Glomerular visceral epithelial cell (primary cell): ENCODE measurements around the gene PALD1.
A peak's percentile ranks its signal among the peaks of the same experiment; 100 is the strongest.
"Not testable (repeated sequence)": the region's sequence is repeated elsewhere in the genome, so short reads cannot be mapped to it uniquely, and the experiment has no call there.

ENCODE experiments used
- DNase-seq: peaks from one replicate; pipeline ENCODE4 v3.0.0-alpha.2; 2016; ENCODE audit errors: extremely low spot score

Gene PALD1

DNA sequence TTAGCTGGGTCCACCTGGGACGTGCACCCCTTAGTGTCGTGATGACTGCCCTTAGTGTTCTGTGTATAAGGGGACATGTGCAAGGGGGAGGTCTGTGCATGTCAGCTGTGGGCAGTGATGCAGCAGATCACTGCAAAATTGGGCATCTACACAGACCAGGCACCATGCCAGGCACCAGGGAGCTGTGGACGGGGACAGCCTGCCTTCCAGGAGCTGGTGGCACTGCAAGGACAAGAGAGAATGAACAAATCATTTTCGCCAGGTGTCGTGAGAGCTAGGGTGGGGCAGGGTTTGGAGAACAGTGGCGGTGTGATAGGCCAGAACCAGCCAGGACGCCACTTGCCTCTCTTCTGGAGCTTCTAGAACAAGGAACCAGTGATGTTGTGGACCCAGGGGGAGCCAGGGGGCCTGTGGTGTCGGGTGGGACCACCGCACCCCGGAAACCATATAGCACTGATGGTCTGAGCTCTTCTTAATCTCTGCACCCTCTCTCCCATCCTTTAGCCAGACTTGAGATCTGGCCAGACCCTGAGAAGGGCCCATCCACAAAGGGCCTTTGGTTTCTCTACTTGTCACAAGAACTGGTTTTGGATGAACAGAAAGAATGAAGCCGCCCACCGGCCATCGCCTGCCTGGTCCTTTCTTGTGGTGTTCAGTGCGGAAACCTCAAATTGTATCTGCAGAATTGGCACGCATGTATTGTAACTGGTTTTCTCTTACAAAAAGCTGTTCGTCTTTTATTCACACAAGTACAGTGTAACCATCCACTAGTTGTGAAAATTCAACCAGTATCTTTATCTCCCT, 93.3 kb downstream of the PALD1 start:
- DNase-seq: no peak

GRCh38 chr10:70573599-70574506, 95.3 kb downstream of the PALD1 start:
- no peak for DNase-seq

DNA sequence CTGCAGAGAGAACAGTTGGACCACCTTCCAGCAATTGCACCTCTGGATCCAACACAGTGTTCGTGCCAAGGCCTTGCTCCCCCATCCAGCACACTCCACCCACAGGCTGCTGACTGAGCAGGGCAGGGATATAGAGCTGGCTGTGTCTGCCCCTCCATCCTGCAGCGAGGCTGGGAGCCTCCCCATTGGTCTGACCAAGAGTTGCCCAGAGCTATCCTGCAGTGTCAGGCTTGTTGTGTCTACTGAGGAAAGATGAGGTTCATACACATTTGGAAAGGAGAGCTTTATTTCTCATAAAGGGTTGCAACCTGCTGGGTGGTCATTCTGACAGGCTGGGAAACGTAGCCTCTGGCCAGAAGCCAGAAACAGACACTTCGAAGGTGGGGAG, 96.9 kb downstream of the PALD1 start:
- DNase-seq: no peak

GRCh38 chr10:70575874-70576802, 97.6 kb downstream of the PALD1 start:
- peak; percentile 84 for DNase-seq

- DNase-seq: peak; percentile 27
These were observed 98.4 kb downstream of the PALD1 start for GRCh38 chr10:70576803-70577517.

- DNase-seq: peak; percentile 94
These were observed 99.9 kb downstream of the PALD1 start for GRCh38 chr10:70578371-70578947.

- peak; percentile 25 for DNase-seq
These were observed 100.9 kb downstream of the PALD1 start for GRCh38 chr10:70579234-70580002.

- not testable (repeated sequence) for DNase-seq
These were observed 102.6 kb downstream of the PALD1 start for GRCh38 chr10:70581176-70581575.

DNA sequence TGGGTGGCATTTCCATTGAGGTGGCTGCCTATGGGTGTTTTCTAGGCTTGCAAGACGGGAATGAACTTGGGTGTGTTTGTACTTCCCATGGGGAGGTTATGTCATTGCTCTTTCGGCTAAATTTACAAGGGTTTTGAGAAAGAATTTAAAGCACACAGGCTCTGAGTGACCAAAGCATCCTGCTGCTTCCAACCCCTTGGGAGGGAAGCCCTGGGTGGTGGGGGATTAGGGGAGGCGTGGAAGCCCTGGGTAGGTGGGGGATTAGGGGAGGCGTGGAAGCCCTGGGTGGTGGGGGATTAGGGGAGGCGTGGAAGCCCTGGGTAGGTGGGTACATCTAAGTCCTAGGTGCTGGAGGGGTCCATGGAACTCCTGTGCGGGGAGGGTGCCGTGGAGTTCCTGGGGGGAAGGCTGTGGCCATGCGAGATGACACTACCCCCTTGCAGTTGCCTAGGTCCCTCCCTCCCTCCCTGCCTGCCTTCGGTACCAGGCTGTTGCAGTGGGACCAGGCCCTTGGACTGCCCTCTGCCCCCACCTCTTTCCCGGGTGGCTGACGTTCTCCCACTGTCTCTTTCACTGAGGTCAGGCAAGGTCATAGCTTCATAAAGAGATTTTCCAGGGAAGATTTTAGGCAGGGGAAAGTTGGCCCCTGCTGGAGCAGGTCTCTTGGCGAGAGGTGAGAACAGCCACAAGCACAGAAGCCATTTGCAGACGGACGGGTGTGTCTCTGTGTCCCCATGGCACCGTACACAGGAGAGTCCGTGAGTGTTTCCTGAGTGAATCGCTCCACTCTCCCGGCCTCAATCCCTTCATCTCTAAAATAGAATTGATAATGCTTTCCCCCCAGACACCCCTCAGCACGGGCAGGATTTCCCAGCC, 104.5 kb downstream of the PALD1 start:
- DNase-seq: no peak

- no peak for DNase-seq
These were observed 105.1 kb downstream of the PALD1 start for GRCh38 chr10:70583669-70584037.

DNA sequence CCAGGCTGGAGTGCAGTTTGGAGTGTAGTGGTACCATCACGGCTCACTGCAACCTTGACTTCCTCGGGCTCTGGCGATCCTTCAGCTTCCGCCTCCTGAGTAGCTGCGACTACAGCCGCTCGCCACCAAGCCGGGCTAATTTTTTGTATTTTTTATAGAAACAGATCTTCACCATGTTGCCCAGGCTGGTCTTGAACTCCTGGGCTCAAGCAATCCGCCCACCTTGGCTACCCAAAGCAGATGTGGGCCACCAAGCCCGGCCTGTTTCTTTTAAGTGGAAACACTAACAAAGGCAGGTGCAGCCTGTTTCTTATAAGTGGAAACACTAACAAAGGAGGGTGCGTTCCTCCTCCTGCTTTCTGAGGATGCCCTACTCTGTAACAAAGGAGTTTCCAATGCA, 105.8 kb downstream of the PALD1 start:
- no peak for DNase-seq

DNA sequence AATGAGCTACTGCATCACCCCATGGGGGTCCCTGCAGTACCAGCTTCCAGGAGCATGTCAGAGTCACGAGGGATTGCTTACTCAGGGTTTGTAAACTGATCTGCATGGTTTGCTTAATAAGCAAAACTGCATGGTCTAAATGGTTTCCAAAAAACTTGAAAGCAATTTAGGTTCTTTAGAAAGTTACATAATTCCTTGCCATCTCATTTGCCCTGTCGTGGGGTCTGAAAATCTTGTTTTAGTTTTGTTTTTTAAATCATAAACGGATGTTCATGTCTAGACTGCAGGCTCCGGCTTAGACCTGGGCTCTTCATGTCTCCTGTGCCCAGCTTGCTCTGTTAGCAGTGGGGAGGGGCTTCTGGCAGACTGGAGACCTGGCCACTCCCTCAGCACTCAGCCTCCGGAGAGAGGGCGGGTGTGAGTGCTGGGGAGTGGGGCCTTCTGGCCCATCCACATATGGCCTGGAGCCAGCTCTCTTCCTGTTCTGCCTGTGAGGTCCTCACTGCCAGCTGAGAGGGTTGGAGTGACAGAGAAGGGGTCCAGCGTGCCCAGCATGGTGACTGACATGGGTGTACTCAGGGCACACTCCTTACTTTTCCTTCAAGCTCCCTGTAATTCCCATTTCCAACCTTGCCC, 106.5 kb downstream of the PALD1 start:
- no peak for DNase-seq

DNA sequence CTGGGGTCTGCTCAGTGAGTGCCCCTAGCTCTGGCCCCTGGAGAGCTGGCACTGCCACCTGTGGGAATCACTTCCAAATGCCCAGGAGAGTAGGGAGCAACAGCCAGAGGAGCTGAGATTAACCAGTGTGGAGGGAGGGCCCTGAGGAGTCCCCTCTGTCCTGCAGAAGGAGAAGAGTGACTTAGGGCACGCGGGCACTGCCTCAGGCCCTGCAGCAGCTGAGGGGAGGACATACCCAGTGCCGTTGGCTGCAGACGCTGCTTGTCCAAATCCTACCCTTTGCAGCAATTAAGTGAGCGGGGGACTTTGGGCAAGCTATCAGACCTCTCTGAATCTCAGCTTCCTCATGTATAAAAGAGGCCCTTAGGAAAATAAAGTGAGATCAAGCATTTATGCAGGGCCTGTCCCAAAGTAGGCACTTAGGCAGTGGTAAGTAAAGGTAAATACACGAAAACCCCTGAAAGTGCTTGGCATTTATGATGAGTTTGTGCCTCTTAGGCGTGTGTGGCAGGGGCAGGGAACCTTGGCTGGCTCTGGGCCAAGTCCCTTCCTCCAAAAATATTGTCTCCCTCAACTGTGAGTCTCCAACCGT, 107.1 kb downstream of the PALD1 start:
- no peak for DNase-seq

DNA sequence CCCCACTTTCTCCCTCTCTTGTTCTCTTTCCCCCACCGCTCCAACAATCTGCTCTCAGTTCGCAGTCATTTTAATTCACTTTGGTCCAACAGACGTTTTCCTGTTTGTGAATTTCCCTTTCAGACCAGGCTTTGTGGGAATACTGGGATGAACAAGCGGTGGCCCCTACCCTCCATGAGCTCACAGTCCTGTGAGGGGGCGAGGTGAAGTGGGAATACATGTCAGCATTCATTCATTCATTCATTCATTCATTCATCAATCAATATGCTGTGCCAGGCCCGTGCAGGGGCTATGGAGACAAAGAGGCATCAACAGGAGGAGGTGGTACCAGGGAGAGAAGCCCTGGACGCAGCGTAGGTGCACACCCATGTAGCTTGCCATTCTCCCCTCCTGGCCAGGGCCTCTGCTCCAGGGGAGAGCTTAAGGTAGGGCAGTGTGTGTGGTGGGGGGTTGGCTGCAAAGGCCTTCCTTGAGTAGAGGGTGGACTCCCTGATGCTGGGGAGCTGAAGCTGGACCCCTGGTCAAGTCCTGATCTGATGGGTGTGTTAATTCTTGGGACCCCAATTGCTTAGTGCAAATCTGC, 107.9 kb downstream of the PALD1 start:
- DNase-seq: no peak

DNA sequence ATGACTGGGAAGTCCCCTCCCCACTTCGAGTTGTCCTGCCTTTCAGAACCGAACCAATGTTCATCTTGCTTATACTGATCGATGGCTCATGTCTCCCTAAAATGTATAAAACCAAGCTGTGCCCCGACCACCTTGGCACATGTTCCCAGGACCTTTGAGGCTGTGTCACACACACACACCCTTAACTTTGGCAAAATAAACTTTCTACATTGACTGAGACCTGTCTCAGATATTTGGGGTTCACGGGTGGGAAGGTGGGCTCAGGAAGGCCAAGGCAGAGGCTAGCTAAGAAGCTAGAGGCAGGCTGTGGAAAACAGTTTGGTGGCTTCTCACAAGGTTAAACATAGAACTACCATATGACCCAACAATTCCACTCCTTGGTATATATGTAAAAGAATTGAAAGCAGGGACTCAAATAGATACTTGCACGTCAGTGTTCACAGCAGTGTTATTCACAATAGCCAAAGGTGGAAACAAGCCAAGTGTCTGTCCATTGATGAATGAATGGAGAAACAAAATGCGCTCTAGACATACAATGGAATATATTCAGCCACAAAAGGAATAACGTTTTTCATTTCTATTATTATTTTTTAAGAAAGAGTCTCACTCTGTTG, 108.6 kb downstream of the PALD1 start:
- DNase-seq: no peak

GRCh38 chr10:70588255-70588654, 109.7 kb downstream of the PALD1 start:
- DNase-seq: no peak

GRCh38 chr10:70588859-70589570, 110.4 kb downstream of the PALD1 start:
- DNase-seq: no peak
